ENCODE results near the gene KMT2C.

DNA sequence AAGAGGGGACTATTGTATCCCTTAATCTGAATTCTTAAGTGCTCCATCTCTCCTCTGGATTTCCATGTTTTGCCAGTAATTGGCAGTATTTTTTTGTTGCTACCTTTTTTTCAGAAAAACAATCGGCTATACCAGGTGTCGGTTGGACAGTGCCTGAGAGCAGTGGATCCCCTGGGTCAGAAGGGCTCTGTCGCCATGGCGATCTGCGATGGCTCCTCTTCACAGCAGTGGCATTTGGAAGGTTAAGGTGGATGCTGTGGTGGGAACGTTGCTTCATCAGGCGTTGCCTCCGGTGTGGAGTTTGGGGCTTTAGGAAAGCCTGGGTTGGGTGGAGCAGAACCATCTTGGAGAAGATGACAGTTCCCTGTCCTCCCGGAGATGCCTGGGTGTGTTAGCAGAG lies 314.4 kb downstream of the KMT2C start:
- TF ChIP-seq GATA2 (IDR thresholded peaks at IDR 0.05; ENCODE audit: low read depth, low read length) (no peak), GATA3 (IDR thresholded peaks at IDR 0.05; ENCODE audit: low read depth, low read length) (no peak)

Measured in SH-SY5Y (cell line).